Measurements from ENCODE around the gene ZDHHC7.

ZDHHC7 gene

DNA sequence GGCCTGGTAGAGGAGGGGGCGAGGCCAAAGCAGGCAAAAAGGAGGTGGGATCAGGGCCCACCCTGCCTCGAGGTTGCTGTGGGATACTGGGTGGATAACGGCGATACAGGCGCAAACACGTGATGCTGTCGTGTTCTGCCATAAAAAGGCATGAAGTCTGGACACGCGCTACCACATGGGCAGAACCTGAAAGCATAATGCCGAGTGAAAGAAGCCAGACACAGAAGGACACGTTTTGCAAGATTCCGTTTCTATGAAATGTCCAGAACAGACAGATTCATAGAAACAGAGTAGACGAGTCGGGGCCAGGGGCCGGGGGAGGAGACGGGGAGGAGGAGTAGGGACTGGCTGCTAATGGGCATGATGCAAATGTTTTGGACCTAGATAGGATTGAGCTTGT lies 43.5 kb downstream of the ZDHHC7 start:
- Histone ChIP-seq H2AFZ (ENCODE audit: low read length) (no peak overlapping the region), H3K4me3 (ENCODE audit: low read depth, low read length, poor library complexity, severe bottlenecking) (no peak overlapping the region), H3K9me2 (ENCODE audit: low read depth, low read length) (no peaks in the 10 kb centered on the region), H3K36me3 (ENCODE audit: insufficient read depth, low read length) (no peaks in the 10 kb centered on the region), H3K27ac (ENCODE audit: low read depth, low read length, poor library complexity, severe bottlenecking) (no peak overlapping the region), H3K79me2 (ENCODE audit: insufficient read depth, low read length) (no peaks in the 10 kb centered on the region), H3K27me3 (ENCODE audit: insufficient read depth, low read length) (peaks cover 4% of the 10 kb centered on the region; the same call in 1 of the 2 replicates), H3K4me1 (ENCODE audit: insufficient read depth, low read length, severe bottlenecking) (no peaks in the 10 kb centered on the region), H3K9ac (ENCODE audit: low read length) (no peak overlapping the region), H4K20me1 (ENCODE audit: insufficient read depth, low read length) (no peaks in the 10 kb centered on the region), H3K4me2 (ENCODE audit: low read length) (no peak overlapping the region), H3K9me3 (ENCODE audit: low read length) (no peaks in the 10 kb centered on the region), H3F3A (ENCODE audit: insufficient read depth, low read length) (no peaks in the 10 kb centered on the region)
- no peak for TF ChIP-seq EZH2 (IDR thresholded peaks at IDR 0.05; ENCODE audit: borderline replicate concordance, low read length)
- TF ChIP-seq CTCF (IDR thresholded peaks at IDR 0.05; ENCODE audit: low read length) = no peak

- TF ChIP-seq CTCF (IDR thresholded peaks at IDR 0.05; ENCODE audit: low read length) = no peak
- TF ChIP-seq EZH2 (IDR thresholded peaks at IDR 0.05; ENCODE audit: borderline replicate concordance, low read length) = no peak
- Histone ChIP-seq H3K27me3 (ENCODE audit: insufficient read depth, low read length) (peaks cover 8% of the 10 kb centered on the region; the same call in 1 of the 2 replicates), H3K4me1 (ENCODE audit: insufficient read depth, low read length, severe bottlenecking) (no peaks in the 10 kb centered on the region), H3K4me3 (ENCODE audit: low read depth, low read length, poor library complexity, severe bottlenecking) (no peak overlapping the region), H3K79me2 (ENCODE audit: insufficient read depth, low read length) (no peaks in the 10 kb centered on the region), H3K9me2 (ENCODE audit: low read depth, low read length) (no peaks in the 10 kb centered on the region), H3K9ac (ENCODE audit: low read length) (no peak overlapping the region), H3K36me3 (ENCODE audit: insufficient read depth, low read length) (no peaks in the 10 kb centered on the region), H2AFZ (ENCODE audit: low read length) (no peak overlapping the region), H3F3A (ENCODE audit: insufficient read depth, low read length) (no peaks in the 10 kb centered on the region), H4K20me1 (ENCODE audit: insufficient read depth, low read length) (no peaks in the 10 kb centered on the region), H3K27ac (ENCODE audit: low read depth, low read length, poor library complexity, severe bottlenecking) (no peak overlapping the region), H3K9me3 (ENCODE audit: low read length) (no peaks in the 10 kb centered on the region), H3K4me2 (ENCODE audit: low read length) (no peak overlapping the region)
Observed at GRCh38 chr16:84965428-84966415, 45.6 kb downstream of the ZDHHC7 start.

- H2AFZ ChIP-seq (ENCODE audit: low read length) = no peak overlapping the region
- no peak overlapping the region for H3K4me2 ChIP-seq (ENCODE audit: low read length)
- no peaks in the 10 kb centered on the region for H3K9me2 ChIP-seq (ENCODE audit: low read depth, low read length)
- H3K27ac ChIP-seq (ENCODE audit: low read depth, low read length, poor library complexity, severe bottlenecking) = no peak overlapping the region
- H3K9ac ChIP-seq (ENCODE audit: low read length) = no peak overlapping the region
- H3K4me3 ChIP-seq (ENCODE audit: low read depth, low read length, poor library complexity, severe bottlenecking) = no peak overlapping the region
- no peaks in the 10 kb centered on the region for H3K9me3 ChIP-seq (ENCODE audit: low read length)
- H3K4me1 ChIP-seq (ENCODE audit: insufficient read depth, low read length, severe bottlenecking) = no peaks in the 10 kb centered on the region
- no peaks in the 10 kb centered on the region for H3F3A ChIP-seq (ENCODE audit: insufficient read depth, low read length)
- no peaks in the 10 kb centered on the region for H3K79me2 ChIP-seq (ENCODE audit: insufficient read depth, low read length)
- peaks cover 8% of the 10 kb centered on the region; the same call in 1 of the 2 replicates for H3K27me3 ChIP-seq (ENCODE audit: insufficient read depth, low read length)
- no peak for TF ChIP-seq CTCF (IDR thresholded peaks at IDR 0.05; ENCODE audit: low read length)
- no peak for TF ChIP-seq EZH2 (IDR thresholded peaks at IDR 0.05; ENCODE audit: borderline replicate concordance, low read length)
- no peaks in the 10 kb centered on the region for H4K20me1 ChIP-seq (ENCODE audit: insufficient read depth, low read length)
- no peaks in the 10 kb centered on the region for H3K36me3 ChIP-seq (ENCODE audit: insufficient read depth, low read length)
Observed at GRCh38 chr16:84964386-84965128, 46.8 kb downstream of the ZDHHC7 start.

Data from OCI-LY1 (cell line).